Kidney (tissue), 14 donors: Measurements from ENCODE around the gene GVQW3. TPM values are rescaled to one million over a fixed set of nuclear protein-coding genes. Genes with fewer than 3 reads are reported as not detected.

Experiments
- DNase-seq, 5 donors: peaks; one replicate each; pipeline ENCODE4 v3.0.0-alpha.2; 2013 to 2020
- FAIRE-seq: peaks from 2 replicates; lab custom pipeline; 2012; peaks lifted over from hg19 to GRCh38; lab: Jason Lieb, UNC
- H3K27ac ChIP-seq, 2 donors: one replicate each; pipeline ENCODE4 v1.7.0; 2013; ENCODE audit warnings: low read depth in 2 of 2, low read length in 2 of 2, inconsistent platforms in 1 of 2
- H3K27me3 ChIP-seq: one replicate; pipeline ENCODE4 v1.7.1; 2013; ENCODE audit warnings: low read length, inconsistent platforms; ENCODE audit not compliant: control insufficient read depth, insufficient read depth
- H3K36me3 ChIP-seq, 3 donors: one replicate each; pipeline versions ENCODE4 v1.7.0 to v1.7.1; 2013; ENCODE audit warnings: low read length in 3 of 3, control low read depth in 1 of 3, inconsistent platforms in 1 of 3; ENCODE audit not compliant: insufficient read depth in 3 of 3, control insufficient read depth in 2 of 3
- H3K4me1 ChIP-seq, 3 donors: one replicate each; pipeline versions ENCODE4 v1.7.0 to v1.7.1; 2013; ENCODE audit warnings: low read length in 3 of 3, inconsistent platforms in 1 of 3, low read depth in 1 of 3; ENCODE audit not compliant: control insufficient read depth in 2 of 3, insufficient read depth in 2 of 3
- H3K4me3 ChIP-seq, 3 donors: one replicate each; pipeline versions ENCODE4 v1.7.0 to v1.8.1; 2013; ENCODE audit warnings: low read length in 3 of 3, control low read depth in 1 of 3, inconsistent platforms in 1 of 3
- H3K9ac ChIP-seq, 3 donors: one replicate each; pipeline versions ENCODE4 v1.7.0 to v1.7.1; 2013; ENCODE audit warnings: low read length in 3 of 3, control low read depth in 1 of 3, inconsistent platforms in 1 of 3
- H3K9me3 ChIP-seq, 3 donors: one replicate each; pipeline versions ENCODE4 v1.7.0 to v1.7.1; 2013; ENCODE audit warnings: low read length in 3 of 3, control low read depth in 1 of 3, inconsistent platforms in 1 of 3; ENCODE audit not compliant: control insufficient read depth in 2 of 3, insufficient read depth in 1 of 3
- intact Hi-C: fragments of 100-400 bp; cut with DNase I; formaldehyde crosslinking; loops from one replicate; pipeline ENCODE4 v1.11.1; 2022
- polyA plus RNA-seq: library from polyadenylated mRNA; stranded (reverse); fragments of 350-450 nt; fragmentation: Illumina TruSeq; extraction: RNeasy Lipid Tissue Mini Kit (QIAGEN cat#74804); gene quantifications from one replicate; pipeline ENCODE4 v1.2.3, GENCODE V29; 2014; ENCODE audit warnings: low read depth, low replicate concordance; ENCODE audit not compliant: insufficient read depth
- total RNA-seq: library from RNA; stranded (reverse); fragmentation: NEBNext Ultra II Directional; extraction: Animal tissue kit (Norgen Biotek cat#: 25700); gene quantifications from one replicate; pipeline ENCODE4 v1.2.1, GENCODE V29; 2021
- TF ChIP-seq, protein P1 (sequence below): IDR thresholded peaks from 3 replicates; pipeline ENCODE4 v1.5.1; 2012; ENCODE audit warnings: mild to moderate bottlenecking, moderate library complexity, borderline replicate concordance; ENCODE audit not compliant: insufficient read depth; ENCODE audit errors: extremely low read depth
- donor health status: control.
- donor health status: control.
- donor health status: control.
- donor health status: control.
- donor health status: control.
- donor health status: DM: yes; HTN: yes; CAD: no.
- donor health status: Normal renal cell carcinoma (clear cell type).

The GVQW3 gene
- total and polyA plus RNA-seq, 2 donors from 2014 or later: 1.4 to 3.4 TPM

DNA sequence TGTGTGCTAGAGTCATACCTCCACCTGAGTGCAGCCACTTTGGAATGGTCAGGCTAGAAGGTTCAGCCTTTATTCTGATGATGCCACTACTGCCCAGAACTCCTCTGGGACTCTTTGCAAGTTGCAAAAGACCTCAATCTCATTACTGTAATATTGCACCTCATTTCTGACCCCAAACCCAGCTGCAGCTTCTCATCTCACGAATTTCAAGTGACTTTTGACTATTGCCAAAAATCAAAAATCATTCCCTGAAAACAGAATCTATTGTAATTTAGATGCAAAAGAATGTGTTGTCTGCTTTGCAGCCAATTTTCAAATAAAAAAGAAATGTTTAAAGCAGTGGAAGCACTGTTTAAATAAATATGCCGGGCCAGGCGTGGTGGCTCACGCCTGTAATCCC is 25.2 kb downstream of the GVQW3 start:
- no peak overlapping the region for H3K9ac ChIP-seq
- intact Hi-C loops: no loop called here
- H3K27ac ChIP-seq: no peak overlapping the region
- TF ChIP-seq, protein P1, sequence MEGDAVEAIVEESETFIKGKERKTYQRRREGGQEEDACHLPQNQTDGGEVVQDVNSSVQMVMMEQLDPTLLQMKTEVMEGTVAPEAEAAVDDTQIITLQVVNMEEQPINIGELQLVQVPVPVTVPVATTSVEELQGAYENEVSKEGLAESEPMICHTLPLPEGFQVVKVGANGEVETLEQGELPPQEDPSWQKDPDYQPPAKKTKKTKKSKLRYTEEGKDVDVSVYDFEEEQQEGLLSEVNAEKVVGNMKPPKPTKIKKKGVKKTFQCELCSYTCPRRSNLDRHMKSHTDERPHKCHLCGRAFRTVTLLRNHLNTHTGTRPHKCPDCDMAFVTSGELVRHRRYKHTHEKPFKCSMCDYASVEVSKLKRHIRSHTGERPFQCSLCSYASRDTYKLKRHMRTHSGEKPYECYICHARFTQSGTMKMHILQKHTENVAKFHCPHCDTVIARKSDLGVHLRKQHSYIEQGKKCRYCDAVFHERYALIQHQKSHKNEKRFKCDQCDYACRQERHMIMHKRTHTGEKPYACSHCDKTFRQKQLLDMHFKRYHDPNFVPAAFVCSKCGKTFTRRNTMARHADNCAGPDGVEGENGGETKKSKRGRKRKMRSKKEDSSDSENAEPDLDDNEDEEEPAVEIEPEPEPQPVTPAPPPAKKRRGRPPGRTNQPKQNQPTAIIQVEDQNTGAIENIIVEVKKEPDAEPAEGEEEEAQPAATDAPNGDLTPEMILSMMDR: no peak
- peaks cover 2 to 4% (median 2%) of the 10 kb centered on the region in 3 donors for H3K4me1 ChIP-seq
- FAIRE-seq (no peak), DNase-seq (no peak)
- no peak overlapping the region for H3K4me3 ChIP-seq
- no peaks in the 10 kb centered on the region for H3K27me3 ChIP-seq
- H3K9me3 ChIP-seq: no peaks in the 10 kb centered on the region
- H3K36me3 ChIP-seq: no peaks in the 10 kb centered on the region

DNA sequence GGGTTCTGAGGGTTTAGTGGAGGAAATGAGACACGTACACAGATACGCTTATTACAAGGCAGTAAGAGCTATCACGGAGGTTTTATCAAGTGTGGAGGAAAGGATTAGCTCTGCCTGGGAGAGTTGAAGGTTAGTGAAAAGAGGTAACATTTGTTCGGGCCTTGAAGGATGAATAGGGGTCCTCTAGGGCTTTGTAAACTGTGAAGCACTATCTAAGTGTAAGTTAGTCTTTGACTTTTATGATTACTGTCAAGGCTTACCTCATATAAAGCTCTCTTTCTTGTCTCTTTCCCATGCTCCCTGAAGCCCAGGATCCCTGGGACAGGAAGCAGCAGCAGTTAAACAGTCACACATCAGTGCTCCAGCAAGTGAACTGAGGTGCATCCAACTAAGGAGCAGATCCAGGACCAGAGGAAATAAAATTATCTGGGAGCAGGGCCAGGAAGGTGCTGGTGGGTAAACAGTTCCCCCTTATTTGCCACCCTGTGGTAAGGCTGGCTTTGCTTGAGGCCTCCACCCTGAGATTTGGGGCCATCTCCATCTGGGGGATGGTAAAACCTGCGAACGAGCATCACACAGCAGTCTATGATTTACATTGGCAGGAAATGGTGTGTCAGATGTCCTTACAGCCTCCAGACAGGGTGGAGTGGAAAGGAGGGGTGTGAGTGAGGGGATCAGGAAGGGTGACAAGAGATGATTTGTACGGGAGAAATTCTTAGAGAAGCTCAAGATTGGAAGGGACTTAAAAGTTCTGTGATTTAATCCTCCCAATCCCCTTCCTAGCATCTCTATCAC is 27.2 kb downstream of the GVQW3 start:
- H3K9ac ChIP-seq: no peak overlapping the region
- no peaks in the 10 kb centered on the region for H3K36me3 ChIP-seq
- DNase-seq: peak in 4 of 5 donors; percentile 57 to 85 (median 72)
- intact Hi-C loops: no loop called here
- TF ChIP-seq, protein P1: no peak
- H3K27me3 ChIP-seq: no peaks in the 10 kb centered on the region
- H3K4me3 ChIP-seq: no peak overlapping the region
- peaks cover 2 to 4% (median 2%) of the 10 kb centered on the region in 3 donors for H3K4me1 ChIP-seq
- no peak for FAIRE-seq
- H3K9me3 ChIP-seq: no peaks in the 10 kb centered on the region
- H3K27ac ChIP-seq: no peak overlapping the region

DNA sequence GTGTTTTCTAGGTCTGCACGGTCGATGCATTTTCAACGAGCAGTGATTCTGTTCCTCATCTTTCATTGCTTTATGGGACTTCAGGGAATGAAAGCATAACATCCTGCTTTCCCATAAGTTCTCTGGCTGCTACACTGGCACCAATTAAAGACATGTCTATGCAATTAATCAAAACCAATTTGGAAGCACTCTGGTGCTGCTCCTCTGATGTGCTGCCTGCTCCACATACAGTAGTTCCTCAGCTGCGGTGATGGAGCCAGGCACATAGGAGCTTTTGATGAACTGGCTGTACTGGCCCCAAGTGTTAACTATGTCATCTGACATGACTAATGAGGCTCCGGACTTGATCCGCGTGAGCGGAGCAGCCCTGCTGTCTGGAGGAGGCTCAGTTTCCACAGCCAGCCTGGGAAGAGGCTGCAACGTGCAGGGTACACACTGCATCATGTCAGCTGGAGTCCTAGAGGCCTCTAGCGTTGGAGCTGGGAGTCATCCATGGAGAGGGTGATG is 29.8 kb downstream of the GVQW3 start:
- peak; percentile 69 to 93 (median 86) for DNase-seq
- TF ChIP-seq, protein P1: no peak
- no peak for FAIRE-seq
- no peak overlapping the region for H3K4me3 ChIP-seq
- no peaks in the 10 kb centered on the region for H3K36me3 ChIP-seq
- no peaks in the 10 kb centered on the region for H3K27me3 ChIP-seq
- H3K27ac ChIP-seq: no peak overlapping the region
- intact Hi-C loops: no loop called here
- H3K9me3 ChIP-seq: no peaks in the 10 kb centered on the region
- peaks cover 2 to 4% (median 2%) of the 10 kb centered on the region in 3 donors for H3K4me1 ChIP-seq
- H3K9ac ChIP-seq: no peak overlapping the region
